K562 (cell line): Measurements from ENCODE around the gene MAGI2. TPM values are rescaled to one million over a fixed set of nuclear protein-coding genes. Genes with fewer than 3 reads are reported as not detected.

Experiments
- ATAC-seq: fragments of 200-7000 bp; cut with Tn5 transposase; 3 replicates; pipeline ENCODE4 v1.9.1; 2020; ENCODE audit warnings: moderate library complexity
- BruUV-seq: library from RNA; stranded (reverse); fragments of 400-500 nt; replicated peaks from 2 replicates; lab custom pipeline; 2021; lab: Mats Ljungman, UMichigan
- CTCF ChIA-PET: fragments of 300-600 bp; formaldehyde crosslinking; extraction: SDS; loops from one replicate; lab custom pipeline; 2021; ENCODE audit warnings: low intra/inter-chr PET ratio; lab: Yijun Ruan, JAX
- POLR2A ChIA-PET: fragments of 300-600, 350-650 bp; sonication (Branson Sonifier 250); formaldehyde crosslinking; extraction: SDS; loops from one replicate; lab custom pipeline; 2021; ENCODE audit warnings: antibody characterized with exemption, inconsistent platforms; lab: Yijun Ruan, JAX
- DNase-seq, 4 experiments: peaks; one replicate each; pipeline versions ENCODE4 v3.0.0 to v3.0.0-alpha.2; 2011 to 2018; ENCODE audit warnings: low spot score in 3 of 4, mixed read lengths in 3 of 4; ENCODE audit errors: extremely low read depth in 1 of 4
- FAIRE-seq: peaks from 2 replicates; lab custom pipeline; 2011; peaks lifted over from hg19 to GRCh38; lab: Jason Lieb, UNC
- H2AFZ ChIP-seq: 2 replicates; pipeline ENCODE4 v1.6.0; 2011; ENCODE audit warnings: low read depth, low read length, control low read depth, inconsistent platforms
- H3K27ac ChIP-seq: fragments of 200-600 bp; 3 replicates; pipeline ENCODE4 v1.8.0; 2011; ENCODE audit warnings: low read depth, mild to moderate bottlenecking, control low read depth, inconsistent platforms, low read length, moderate library complexity, mixed read lengths; ENCODE audit errors: extremely low read depth
- H3K27me3 ChIP-seq, 2 experiments: fragments of 300-600 bp in 1 of 2; 2 replicates in 1 of 2; 3 replicates in 1 of 2; pipeline versions ENCODE4 v1.6.0 to v1.8.0; 2011; ENCODE audit warnings: inconsistent platforms in 2 of 2, low read length in 2 of 2, mild to moderate bottlenecking in 1 of 2, mixed read lengths in 1 of 2, moderate library complexity in 1 of 2; ENCODE audit not compliant: control insufficient read depth in 2 of 2, insufficient read depth in 2 of 2
- H3K36me3 ChIP-seq: fragments of 300-600 bp; 3 replicates; pipeline ENCODE4 v1.8.0; 2011; ENCODE audit warnings: mild to moderate bottlenecking, low read length, inconsistent platforms; ENCODE audit not compliant: control insufficient read depth, insufficient read depth
- H3K4me1 ChIP-seq, 2 experiments: fragments of 200-600 bp in 1 of 2; replicated peaks in 1 of 2; 2 replicates in 1 of 2; 3 replicates in 1 of 2; pipeline versions ENCODE4 v1.5.1 to v1.8.0; 2011; ENCODE audit warnings: inconsistent platforms in 2 of 2, low read length in 2 of 2, mild to moderate bottlenecking in 1 of 2, mixed read lengths in 1 of 2, moderate library complexity in 1 of 2; ENCODE audit not compliant: control insufficient read depth in 2 of 2, insufficient read depth in 2 of 2
- H3K4me2 ChIP-seq: 2 replicates; pipeline ENCODE4 v1.6.1; 2011; ENCODE audit warnings: low read length, control low read depth, inconsistent platforms, mixed read lengths; ENCODE audit not compliant: insufficient read depth
- H3K4me3 ChIP-seq: fragments of 200-600 bp; sonication (generic), shearing (Covaris generic); 2 replicates; pipeline ENCODE4 v1.5.1; 2016; ENCODE audit warnings: control low read depth, inconsistent platforms
- H3K79me2 ChIP-seq: fragments of 200-600 bp; 3 replicates; pipeline ENCODE4 v1.8.0; 2011; ENCODE audit warnings: low read length, inconsistent platforms; ENCODE audit not compliant: control insufficient read depth, insufficient read depth
- H3K9ac ChIP-seq, 2 experiments: 2 replicates each; pipeline versions ENCODE4 v1.6.0 to v1.6.1; 2011; ENCODE audit warnings: low read depth in 2 of 2, low read length in 2 of 2, control low read depth in 1 of 2, inconsistent platforms in 1 of 2, mild to moderate bottlenecking in 1 of 2, mixed read lengths in 1 of 2; ENCODE audit not compliant: insufficient read depth in 1 of 2
- H3K9me1 ChIP-seq: one replicate; pipeline ENCODE4 v1.6.0; 2011; ENCODE audit warnings: inconsistent platforms, mild to moderate bottlenecking, low read length, moderate library complexity; ENCODE audit not compliant: control insufficient read depth, insufficient read depth
- H3K9me3 ChIP-seq: replicated peaks from 2 replicates; pipeline ENCODE4 v1.5.1; 2011; ENCODE audit warnings: low read depth, low read length, inconsistent platforms; ENCODE audit not compliant: control insufficient read depth, insufficient read depth
- H4K20me1 ChIP-seq: replicated peaks from 2 replicates; pipeline ENCODE4 v1.6.1; 2011; ENCODE audit warnings: low read length, inconsistent platforms, mixed read lengths; ENCODE audit not compliant: control insufficient read depth, insufficient read depth
- CTCF ChIP-seq, 3 experiments: IDR thresholded peaks in 2 of 3; conservative IDR thresholded peaks in 1 of 3; 2 replicates each; pipeline ENCODE4 v1.5.1; 2011 to 2012; ENCODE audit warnings: low read length in 3 of 3, mild to moderate bottlenecking in 3 of 3, control low read depth in 2 of 3, improper control_type of control experiment in 1 of 3, inconsistent platforms in 1 of 3, low read depth in 1 of 3, mixed read lengths in 1 of 3, moderate library complexity in 1 of 3; ENCODE audit not compliant: insufficient read depth in 2 of 3
- CUX1 ChIP-seq: fragments of 200-800 bp; sonication (Bioruptor generic); IDR thresholded peaks from 2 replicates; pipeline ENCODE4 v1.6.1; 2016; ENCODE audit warnings: missing genetic modification characterization, missing compliant biosample characterization
- POLR2AphosphoS2 ChIP-seq: IDR thresholded peaks from 2 replicates; pipeline ENCODE4 v1.6.1; 2012; ENCODE audit warnings: low read length, improper control_type of control experiment
- TEAD2 ChIP-seq: fragments of 450-650 bp; IDR thresholded peaks from 2 replicates; pipeline ENCODE4 v1.6.1; 2016; ENCODE audit warnings: missing genetic modification characterization, control low read depth, missing compliant biosample characterization
- WHSC1 ChIP-seq: IDR thresholded peaks from one replicate; pipeline ENCODE4 v1.6.1; 2012; ENCODE audit warnings: low read length, control low read depth, inconsistent platforms
- ZNF134 ChIP-seq: fragments of 250-450 bp; sonication (Bioruptor Pico); conservative IDR thresholded peaks from 2 replicates; pipeline ENCODE4 v1.4.0; 2020
- ZNF282 ChIP-seq: sonication (generic); formaldehyde crosslinking; IDR thresholded peaks from 2 replicates; pipeline ENCODE4 v1.8.1; 2023; ENCODE audit warnings: missing genetic modification reagents
- ZNF41 ChIP-seq: fragments of 250-450 bp; sonication (Bioruptor Pico); conservative IDR thresholded peaks from 2 replicates; pipeline ENCODE4 v1.4.0; 2020; ENCODE audit warnings: mild to moderate bottlenecking
- ZNF717 ChIP-seq: fragments of 250-450 bp; sonication (Bioruptor Pico); IDR thresholded peaks from 2 replicates; pipeline ENCODE4 v1.5.0; 2021
- WGBS: fragments of 100-300 bp; shearing (Covaris generic); methylation state at CpG from one replicate; pipeline ENCODE4 v1.1.6; 2016; ENCODE audit warnings: low coverage, mixed read lengths; ENCODE audit not compliant: insufficient coverage; ENCODE audit errors: missing lambda C conversion rate; 5-methylcytosine and 5-hydroxymethylcytosine counted together
- in situ Hi-C: fragments of 300-500 bp; cut with MboI; formaldehyde crosslinking; loops from 4 replicates; pipeline ENCODE4 v1.15.0; 2018; ENCODE audit warnings: inconsistent platforms, mixed read lengths
- intact Hi-C: fragments of 100-400 bp; cut with micrococcal nuclease; formaldehyde crosslinking; loops from 2 replicates; pipeline ENCODE4 v1.14.2; 2022
- polyA plus RNA-seq, 8 experiments: library from polyadenylated mRNA; depleted of rRNA in 4 of 8; stranded (reverse) in 5 of 8; unstranded in 3 of 8; fragments of >200 nt; fragmentation: Nextera tagmentation in 2 of 8; fragmentation: Illumina TruSeq in 1 of 8; extraction: Ambion mirVana in 2 of 8; extraction: Trizol in 1 of 8; gene quantifications; 2 replicates each; pipeline versions ENCODE4 v1.2.1 to v1.2.3, GENCODE V29; 2011 to 2014; ENCODE audit warnings: inconsistent platforms in 1 of 8, missing spikeins in 1 of 8
- total RNA-seq, 7 experiments: library from RNA; depleted of rRNA in 6 of 7; stranded (reverse); fragments of >200 nt in 6 of 7; fragmentation: Illumina TruSeq in 2 of 7; extraction: Trizol in 2 of 7; gene quantifications; 2 replicates each; pipeline versions ENCODE4 v1.2.1 to v1.2.3, GENCODE V29; 2011 to 2021; ENCODE audit warnings: low replicate concordance in 1 of 7

MAGI2 gene
- total and polyA plus RNA-seq, 9 of the 15 experiments (the other 6 are each of a cell fraction or from before 2014, with no cell fraction given) = 0.27 to 1.4 (median 0.70) TPM

GRCh38 chr7:78842068-78842467, 611.4 kb downstream of the MAGI2 start:
- CTCF ChIA-PET = no interaction called here
- in situ Hi-C loops = no loop called here

More at GRCh38 chr7:78842068-78842467, 611.4 kb downstream of the MAGI2 start:
- H3K4me3 ChIP-seq = no peak overlapping the region
- DNase-seq (no peak), ATAC-seq (no peak), FAIRE-seq (no peak)
- H3K9me3 ChIP-seq = peaks cover 3% of the 10 kb centered on the region
- no peaks in the 10 kb centered on the region for H3K27me3 ChIP-seq
- POLR2A ChIA-PET = no interaction called here
- intact Hi-C loops = no loop called here
- no peaks in the 10 kb centered on the region for H3K9me1 ChIP-seq
- no TSS peak for BruUV-seq
- H2AFZ ChIP-seq = no peak overlapping the region
- TF ChIP-seq ZNF717 (CRISPR knock-in tag) = no peak
- no peak for TF ChIP-seq ZNF41 (CRISPR knock-in tag)
- TF ChIP-seq TEAD2 (tag) = no peak
- no peak for TF ChIP-seq ZNF282
- no peak for TF ChIP-seq WHSC1
- TF ChIP-seq CUX1 (CRISPR knock-in tag) = no peak
- TF ChIP-seq CTCF (IDR thresholded peaks at IDR 0.05 in 2 of 3, conservative IDR thresholded peaks at IDR 0.05 in 1 of 3; ENCODE audit: insufficient read depth in 2 of 3, low read depth in 1 of 3, low read length in 3 of 3) = no peak
- TF ChIP-seq ZNF134 (CRISPR knock-in tag) = no peak
- TF ChIP-seq POLR2AphosphoS2 = no peak
- H3K4me1 ChIP-seq = no peaks in the 10 kb centered on the region
- no peak overlapping the region for H3K9ac ChIP-seq
- H3K4me2 ChIP-seq = no peak overlapping the region
- 0% methylated on average over 2 of the region's 2 CpGs for WGBS
- H3K79me2 ChIP-seq = no peaks in the 10 kb centered on the region
- H4K20me1 ChIP-seq = no peaks in the 10 kb centered on the region
- H3K27ac ChIP-seq = no peak overlapping the region
- H3K36me3 ChIP-seq = no peaks in the 10 kb centered on the region
